ENCODE measurements around the gene DNLZ.

DNA sequence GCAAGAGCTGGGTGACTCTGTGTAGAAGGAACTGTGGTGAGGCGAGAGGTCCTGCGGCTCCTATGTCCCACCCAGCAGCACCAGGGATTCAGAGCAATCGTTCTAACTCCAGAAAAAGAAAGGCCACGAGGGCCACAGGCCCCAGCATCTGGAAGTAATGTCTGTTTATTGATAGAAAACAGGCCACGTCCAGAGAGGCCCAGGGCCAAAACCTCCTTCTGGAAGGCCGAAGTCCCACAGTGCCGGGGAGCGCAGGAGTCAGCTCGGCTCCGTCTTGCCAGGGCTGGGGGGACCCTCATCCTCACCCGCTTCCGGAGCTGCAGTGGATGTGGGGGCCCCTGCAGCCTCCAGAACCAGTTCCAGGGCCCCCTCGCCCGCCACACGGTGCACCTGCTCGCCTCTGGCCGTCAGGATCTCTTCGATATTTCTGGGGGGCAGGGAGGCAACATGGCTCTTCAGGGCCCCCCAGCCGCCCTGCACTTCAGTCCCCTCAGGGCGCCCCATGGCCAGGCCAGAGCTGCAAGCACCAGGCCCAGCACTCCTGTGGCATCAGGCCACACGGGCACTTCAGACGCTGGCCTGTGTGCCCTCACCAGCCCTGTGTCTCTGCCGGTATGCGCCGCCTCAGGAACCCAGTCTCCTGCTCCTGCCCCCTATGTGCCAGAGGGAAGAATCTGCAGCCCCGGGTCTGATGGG lies 1.6 kb downstream of the DNLZ start:
- TF ChIP-seq, protein P1, sequence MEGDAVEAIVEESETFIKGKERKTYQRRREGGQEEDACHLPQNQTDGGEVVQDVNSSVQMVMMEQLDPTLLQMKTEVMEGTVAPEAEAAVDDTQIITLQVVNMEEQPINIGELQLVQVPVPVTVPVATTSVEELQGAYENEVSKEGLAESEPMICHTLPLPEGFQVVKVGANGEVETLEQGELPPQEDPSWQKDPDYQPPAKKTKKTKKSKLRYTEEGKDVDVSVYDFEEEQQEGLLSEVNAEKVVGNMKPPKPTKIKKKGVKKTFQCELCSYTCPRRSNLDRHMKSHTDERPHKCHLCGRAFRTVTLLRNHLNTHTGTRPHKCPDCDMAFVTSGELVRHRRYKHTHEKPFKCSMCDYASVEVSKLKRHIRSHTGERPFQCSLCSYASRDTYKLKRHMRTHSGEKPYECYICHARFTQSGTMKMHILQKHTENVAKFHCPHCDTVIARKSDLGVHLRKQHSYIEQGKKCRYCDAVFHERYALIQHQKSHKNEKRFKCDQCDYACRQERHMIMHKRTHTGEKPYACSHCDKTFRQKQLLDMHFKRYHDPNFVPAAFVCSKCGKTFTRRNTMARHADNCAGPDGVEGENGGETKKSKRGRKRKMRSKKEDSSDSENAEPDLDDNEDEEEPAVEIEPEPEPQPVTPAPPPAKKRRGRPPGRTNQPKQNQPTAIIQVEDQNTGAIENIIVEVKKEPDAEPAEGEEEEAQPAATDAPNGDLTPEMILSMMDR (IDR thresholded peaks at IDR 0.05): no peak
- no peak for TF ChIP-seq MEF2A (IDR thresholded peaks at IDR 0.05; ENCODE audit: borderline replicate concordance, low read depth)

Measured in SK-N-SH (cell line).